Spleen (tissue), 7 donors: ENCODE data around the gene USH2A.

Experiments
- POLR2A ChIP-seq, 3 donors: fragments of 450-650 bp; IDR thresholded peaks; one replicate each; pipeline ENCODE4 v1.5.1; 2017; ENCODE audit warnings: antibody characterized with exemption in 3 of 3, mild to moderate bottlenecking in 1 of 3
- TF ChIP-seq, protein P1 (sequence below), 11 experiments: fragments of 200-600 bp in 7 of 11; fragments of 450-650 bp in 4 of 11; sonication (generic) in 4 of 11; IDR thresholded peaks in 8 of 11; conservative IDR thresholded peaks in 3 of 11; 1 replicate in 7 of 11; 2 replicates in 4 of 11; pipeline versions ENCODE4 v1.4.0 to v1.8.0; 2016 to 2021; ENCODE audit warnings: antibody characterized with exemption in 11 of 11, inconsistent platforms in 4 of 11, mild to moderate bottlenecking in 1 of 11
- donor health status: DM: no; HTN: no; CAD: no; lungs with moderate emphysema.
- donor health status: DM: no; HTN: no; CAD: no.
- donor health status: DM: no; HTN: no; CAD: no.

DNA sequence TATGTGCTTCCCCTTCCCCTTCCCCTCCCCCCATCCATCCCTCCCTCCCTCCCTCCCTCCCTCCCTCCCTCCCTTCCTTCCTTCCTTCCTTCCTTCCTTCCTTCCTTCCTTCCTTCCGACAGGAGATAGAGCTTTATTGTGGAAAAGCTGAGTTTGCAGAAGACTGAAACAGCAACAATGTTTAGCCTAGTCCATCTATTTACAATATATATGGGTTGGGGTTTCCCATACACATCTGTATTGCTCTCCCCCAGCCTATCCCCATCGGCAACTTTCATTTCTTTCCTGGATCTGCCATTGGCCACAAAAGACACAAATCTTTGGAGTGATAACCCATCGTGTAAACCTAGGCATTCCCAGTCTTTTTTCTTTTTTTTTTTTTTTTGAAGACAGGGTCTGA is 222.3 kb downstream of the USH2A start:
- TF ChIP-seq POLR2A (IDR thresholded peaks at IDR 0.05) = no peak
- TF ChIP-seq, protein P1, sequence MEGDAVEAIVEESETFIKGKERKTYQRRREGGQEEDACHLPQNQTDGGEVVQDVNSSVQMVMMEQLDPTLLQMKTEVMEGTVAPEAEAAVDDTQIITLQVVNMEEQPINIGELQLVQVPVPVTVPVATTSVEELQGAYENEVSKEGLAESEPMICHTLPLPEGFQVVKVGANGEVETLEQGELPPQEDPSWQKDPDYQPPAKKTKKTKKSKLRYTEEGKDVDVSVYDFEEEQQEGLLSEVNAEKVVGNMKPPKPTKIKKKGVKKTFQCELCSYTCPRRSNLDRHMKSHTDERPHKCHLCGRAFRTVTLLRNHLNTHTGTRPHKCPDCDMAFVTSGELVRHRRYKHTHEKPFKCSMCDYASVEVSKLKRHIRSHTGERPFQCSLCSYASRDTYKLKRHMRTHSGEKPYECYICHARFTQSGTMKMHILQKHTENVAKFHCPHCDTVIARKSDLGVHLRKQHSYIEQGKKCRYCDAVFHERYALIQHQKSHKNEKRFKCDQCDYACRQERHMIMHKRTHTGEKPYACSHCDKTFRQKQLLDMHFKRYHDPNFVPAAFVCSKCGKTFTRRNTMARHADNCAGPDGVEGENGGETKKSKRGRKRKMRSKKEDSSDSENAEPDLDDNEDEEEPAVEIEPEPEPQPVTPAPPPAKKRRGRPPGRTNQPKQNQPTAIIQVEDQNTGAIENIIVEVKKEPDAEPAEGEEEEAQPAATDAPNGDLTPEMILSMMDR (IDR thresholded peaks at IDR 0.05 in 8 of 11, conservative IDR thresholded peaks at IDR 0.05 in 3 of 11) = no peak
